GM23338 (cell line): ENCODE measurements around the gene ZNF438. TPM values are rescaled to one million over a fixed set of nuclear protein-coding genes. Genes with fewer than 3 reads are reported as not detected.
"Not testable (repeated sequence)": the region's sequence is repeated elsewhere in the genome, so short reads cannot be mapped to it uniquely, and the experiment has no call there.

ENCODE experiments used
- ATAC-seq: fragments of 200-7000 bp; cut with Tn5 transposase; 3 replicates; pipeline ENCODE4 v1.9.1; 2020
- DNase-seq: peaks from one replicate; pipeline ENCODE4 v3.0.0-alpha.2; 2015; ENCODE audit warnings: low spot score
- H2AFZ ChIP-seq: fragments of 200-600 bp; sonication (generic); 2 replicates; pipeline ENCODE4 v1.8.0; 2016; ENCODE audit warnings: antibody characterized with exemption, mild to moderate bottlenecking, moderate library complexity
- H3F3A ChIP-seq: fragments of 200-600 bp; sonication (generic); replicated peaks from 2 replicates; pipeline ENCODE4 v1.8.0; 2017; ENCODE audit warnings: antibody characterized with exemption, mixed run types, low read depth
- H3K27ac ChIP-seq: fragments of 200-600 bp; sonication (generic); 2 replicates; pipeline ENCODE4 v1.6.1; 2016; ENCODE audit warnings: low read depth
- H3K27me3 ChIP-seq: fragments of 200-600 bp; sonication (generic); 2 replicates; pipeline ENCODE4 v1.8.0; 2016; ENCODE audit warnings: mild to moderate bottlenecking, mixed run types, moderate library complexity; ENCODE audit not compliant: insufficient read depth
- H3K36me3 ChIP-seq: fragments of 200-600 bp; sonication (generic); 2 replicates; pipeline ENCODE4 v1.8.0; 2016; ENCODE audit warnings: mild to moderate bottlenecking; ENCODE audit not compliant: insufficient read depth
- H3K4me1 ChIP-seq: fragments of 200-600 bp; sonication (generic); 2 replicates; pipeline ENCODE4 v1.8.0; 2016; ENCODE audit warnings: mild to moderate bottlenecking, moderate library complexity; ENCODE audit not compliant: insufficient read depth
- H3K4me2 ChIP-seq: fragments of 200-600 bp; sonication (generic); 2 replicates; pipeline ENCODE4 v1.7.1; 2017; ENCODE audit warnings: mixed run types
- H3K4me3 ChIP-seq: fragments of 200-600 bp; sonication (generic); 2 replicates; pipeline ENCODE4 v1.6.1; 2016; ENCODE audit warnings: mixed run types
- H3K79me2 ChIP-seq: fragments of 200-600 bp; sonication (generic); replicated peaks from 2 replicates; pipeline ENCODE4 v1.8.0; 2017; ENCODE audit warnings: mild to moderate bottlenecking; ENCODE audit not compliant: insufficient read depth
- H3K9me2 ChIP-seq: fragments of 200-600 bp; sonication (generic); 2 replicates; pipeline ENCODE4 v1.8.0; 2017; ENCODE audit not compliant: insufficient read depth
- H4K20me1 ChIP-seq: fragments of 200-600 bp; sonication (generic); replicated peaks from 2 replicates; pipeline ENCODE4 v1.8.0; 2017; ENCODE audit warnings: mild to moderate bottlenecking; ENCODE audit not compliant: insufficient read depth
- H3K27ac Mint-ChIP-seq: 2 replicates; pipeline ENCODE4 v1.8.0; 2020; ENCODE audit warnings: inconsistent platforms, mild to moderate bottlenecking, moderate library complexity, mixed read lengths
- H3K27me3 Mint-ChIP-seq: 3 replicates; pipeline ENCODE4 v1.8.0; 2022; ENCODE audit warnings: low read depth, mild to moderate bottlenecking, moderate library complexity, mixed read lengths, inconsistent platforms; ENCODE audit not compliant: insufficient read depth, poor library complexity
- H3K36me3 Mint-ChIP-seq: 3 replicates; pipeline ENCODE4 v1.8.0; 2021; ENCODE audit warnings: low read depth, mild to moderate bottlenecking, inconsistent platforms, moderate library complexity, mixed read lengths
- H3K4me1 Mint-ChIP-seq: 3 replicates; pipeline ENCODE4 v1.8.0; 2020; ENCODE audit warnings: mild to moderate bottlenecking, inconsistent platforms, mixed read lengths
- H3K4me3 Mint-ChIP-seq: 3 replicates; pipeline ENCODE4 v1.8.0; 2021; ENCODE audit warnings: moderate library complexity, mild to moderate bottlenecking, inconsistent platforms, mixed read lengths
- H3K9me3 Mint-ChIP-seq: 3 replicates; pipeline ENCODE4 v1.8.0; 2020; ENCODE audit warnings: moderate library complexity, mild to moderate bottlenecking, inconsistent platforms, mixed read lengths
- CREB1 ChIP-seq: fragments of 250-450 bp; sonication (Bioruptor Pico); IDR thresholded peaks from 2 replicates; pipeline ENCODE4 v1.5.0; 2020; ENCODE audit warnings: low read depth, mild to moderate bottlenecking, moderate library complexity
- EZH2 ChIP-seq: fragments of 200-600 bp; sonication (generic); IDR thresholded peaks from one replicate; pipeline ENCODE4 v1.8.0; 2017; ENCODE audit warnings: antibody characterized with exemption, mild to moderate bottlenecking, low read depth; ENCODE audit not compliant: unreplicated experiment
- EZH2phosphoT487 ChIP-seq: fragments of 200-600 bp; sonication (generic); IDR thresholded peaks from one replicate; pipeline ENCODE4 v1.8.1; 2018; ENCODE audit warnings: antibody characterized with exemption; ENCODE audit not compliant: unreplicated experiment
- JUNB ChIP-seq: IDR thresholded peaks from one replicate; pipeline ENCODE4 v1.6.1; 2016; ENCODE audit warnings: antibody characterized with exemption; ENCODE audit not compliant: unreplicated experiment
- ZNF114 ChIP-seq: fragments of 250-450 bp; sonication (Bioruptor Pico); IDR thresholded peaks from 2 replicates; pipeline ENCODE4 v1.5.0; 2020; ENCODE audit warnings: mild to moderate bottlenecking, moderate library complexity
- ZNF331 ChIP-seq: fragments of 250-450 bp; sonication (Bioruptor Pico); IDR thresholded peaks from 2 replicates; pipeline ENCODE4 v1.5.0; 2020; ENCODE audit warnings: low read depth, mild to moderate bottlenecking, moderate library complexity
- polyA plus RNA-seq: library from polyadenylated mRNA; unstranded; fragments of >200 nt; fragmentation: Nextera tagmentation; extraction: Ambion mirVana; gene quantifications from 2 replicates; pipeline ENCODE4 v1.2.1, GENCODE V29; 2016
- total RNA-seq: library from RNA; depleted of rRNA; stranded (reverse); fragments of >200 nt; shearing (Covaris generic); gene quantifications from 2 replicates; pipeline ENCODE4 v1.2.3, GENCODE V29; 2014
- TF ChIP-seq, protein P1 (sequence below): IDR thresholded peaks from 2 replicates; pipeline ENCODE4 v1.6.1; 2016; ENCODE audit warnings: antibody characterized with exemption
- TF ChIP-seq, protein P2 (sequence below): fragments of 250-450 bp; sonication (Bioruptor Pico); IDR thresholded peaks from 2 replicates; pipeline ENCODE4 v1.5.0; 2020; ENCODE audit warnings: mild to moderate bottlenecking, moderate library complexity

ZNF438 gene
- total and polyA plus RNA-seq, 2 experiments from 2014 or later = 0.91 to 0.94 TPM

DNA sequence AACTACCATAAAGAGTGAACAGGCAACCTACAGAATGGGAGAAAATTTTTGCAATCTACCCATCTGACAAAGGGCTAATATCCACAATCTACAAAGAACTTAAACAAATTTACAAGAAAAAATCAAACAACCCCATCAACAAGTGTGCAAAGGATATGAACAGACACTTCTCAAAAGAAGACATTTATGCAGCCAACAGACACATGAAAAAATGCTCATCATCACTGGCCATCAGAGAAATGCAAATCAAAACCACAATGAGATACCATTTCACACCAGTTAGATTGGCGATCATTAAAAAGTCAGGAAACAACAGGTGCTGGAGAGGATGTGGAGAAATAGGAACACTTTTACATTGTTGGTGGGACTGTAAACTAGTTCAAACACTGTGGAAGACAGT lies 5.4 kb downstream of the ZNF438 start:
- H3K4me1 Mint-ChIP-seq = peaks cover 23% of the 10 kb centered on the region
- DNase-seq = not testable (repeated sequence)

DNA sequence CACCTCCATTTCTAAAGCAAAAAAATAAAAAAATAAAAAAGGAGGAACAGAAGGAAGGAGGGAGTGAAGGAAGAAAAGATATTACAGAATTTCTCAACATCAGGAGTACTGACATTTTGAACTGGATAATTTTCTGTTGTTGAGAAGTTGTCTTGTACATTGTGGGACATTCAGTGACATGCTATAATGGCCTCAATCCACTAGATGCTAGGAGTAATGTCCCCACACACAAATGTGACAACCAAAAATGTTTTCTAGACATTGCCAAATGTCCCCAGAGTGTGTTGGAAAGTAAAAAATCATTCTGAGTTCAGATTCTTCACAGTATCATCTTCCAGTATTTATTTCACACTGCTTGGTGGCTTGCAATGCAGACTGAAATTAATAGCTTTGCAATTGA lies 6.5 kb downstream of the ZNF438 start:
- Histone ChIP-seq H2AFZ (no peak overlapping the region), H3K4me2 (no peak overlapping the region), H3K9me2 (no peaks in the 10 kb centered on the region), H3K4me1 (peaks cover 4% of the 10 kb centered on the region), H3K27me3 (0 out of 2 replicates have a peak, but pooled peaks cover under 1% of the 10 kb centered on the region), H4K20me1 (no peaks in the 10 kb centered on the region), H3K27ac (no peak overlapping the region), H3K4me3 (no peak overlapping the region), H3F3A (no peaks in the 10 kb centered on the region), H3K79me2 (no peaks in the 10 kb centered on the region), H3K36me3 (no peaks in the 10 kb centered on the region)
- no peak for ATAC-seq
- Mint-ChIP-seq H3K27me3 (peaks cover 6% of the 10 kb centered on the region), H3K27ac (no peak overlapping the region), H3K4me1 (peaks cover 17% of the 10 kb centered on the region), H3K36me3 (no peaks in the 10 kb centered on the region), H3K4me3 (no peak overlapping the region), H3K9me3 (no peaks in the 10 kb centered on the region)
- TF ChIP-seq CREB1 (CRISPR knock-in tag) (no peak), EZH2 (no peak), EZH2phosphoT487 (no peak)
- TF ChIP-seq, protein P1, sequence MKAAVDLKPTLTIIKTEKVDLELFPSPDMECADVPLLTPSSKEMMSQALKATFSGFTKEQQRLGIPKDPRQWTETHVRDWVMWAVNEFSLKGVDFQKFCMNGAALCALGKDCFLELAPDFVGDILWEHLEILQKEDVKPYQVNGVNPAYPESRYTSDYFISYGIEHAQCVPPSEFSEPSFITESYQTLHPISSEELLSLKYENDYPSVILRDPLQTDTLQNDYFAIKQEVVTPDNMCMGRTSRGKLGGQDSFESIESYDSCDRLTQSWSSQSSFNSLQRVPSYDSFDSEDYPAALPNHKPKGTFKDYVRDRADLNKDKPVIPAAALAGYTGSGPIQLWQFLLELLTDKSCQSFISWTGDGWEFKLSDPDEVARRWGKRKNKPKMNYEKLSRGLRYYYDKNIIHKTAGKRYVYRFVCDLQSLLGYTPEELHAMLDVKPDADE = no peak
- no peak for DNase-seq

More for the DNA sequence above, 5.4 kb downstream of the ZNF438 start:
- H2AFZ ChIP-seq, H3K4me2 ChIP-seq, H3K36me3 Mint-ChIP-seq, H3K9me2 ChIP-seq, H3K27ac Mint-ChIP-seq, H3K4me3 Mint-ChIP-seq, H3K79me2 ChIP-seq, H3K4me3 ChIP-seq, ATAC-seq, H3F3A ChIP-seq, H4K20me1 ChIP-seq, H3K9me3 Mint-ChIP-seq, H3K36me3 ChIP-seq, H3K27ac ChIP-seq: not testable (repeated sequence)
- Histone ChIP-seq H3K27me3 (peaks cover 12% of the 10 kb centered on the region), H3K4me1 (peaks cover 10% of the 10 kb centered on the region)
- peaks cover 13% of the 10 kb centered on the region for H3K27me3 Mint-ChIP-seq

DNA sequence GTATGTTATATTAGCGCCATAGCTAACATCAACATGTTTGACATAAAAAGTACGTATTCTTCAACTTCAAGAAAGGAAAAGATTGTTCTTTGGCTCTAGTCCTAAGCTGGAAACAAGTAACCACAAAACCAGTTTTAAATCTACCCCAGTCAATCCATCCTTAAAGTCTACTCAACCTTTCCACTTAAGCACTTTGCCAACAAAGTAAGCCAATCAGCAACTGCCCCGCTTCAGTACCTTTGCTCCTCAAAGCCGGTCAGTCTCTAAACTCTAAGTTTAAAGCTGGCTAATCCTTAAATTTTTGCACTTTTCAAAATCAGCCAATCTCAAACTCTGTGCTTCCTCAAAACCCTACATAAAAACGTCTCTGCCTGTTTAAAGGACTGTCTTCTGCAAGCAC lies 8.1 kb downstream of the ZNF438 start:
- Histone ChIP-seq H4K20me1 (no peaks in the 10 kb centered on the region), H3K4me2 (no peak overlapping the region), H3K79me2 (no peaks in the 10 kb centered on the region), H3K27me3 (no peaks in the 10 kb centered on the region), H3K27ac (no peak overlapping the region), H3K4me3 (no peak overlapping the region), H3K36me3 (no peaks in the 10 kb centered on the region), H3F3A (no peaks in the 10 kb centered on the region), H3K4me1 (peaks cover 13% of the 10 kb centered on the region; the same call in 1 of the 2 replicates), H2AFZ (no peak overlapping the region), H3K9me2 (no peaks in the 10 kb centered on the region)
- Mint-ChIP-seq H3K4me3 (no peak overlapping the region), H3K36me3 (no peaks in the 10 kb centered on the region), H3K27me3 (peaks cover 2% of the 10 kb centered on the region), H3K27ac (no peak overlapping the region), H3K9me3 (no peaks in the 10 kb centered on the region), H3K4me1 (peaks cover 16% of the 10 kb centered on the region)
- no peak for ATAC-seq
- DNase-seq = no peak
- TF ChIP-seq, protein P2, sequence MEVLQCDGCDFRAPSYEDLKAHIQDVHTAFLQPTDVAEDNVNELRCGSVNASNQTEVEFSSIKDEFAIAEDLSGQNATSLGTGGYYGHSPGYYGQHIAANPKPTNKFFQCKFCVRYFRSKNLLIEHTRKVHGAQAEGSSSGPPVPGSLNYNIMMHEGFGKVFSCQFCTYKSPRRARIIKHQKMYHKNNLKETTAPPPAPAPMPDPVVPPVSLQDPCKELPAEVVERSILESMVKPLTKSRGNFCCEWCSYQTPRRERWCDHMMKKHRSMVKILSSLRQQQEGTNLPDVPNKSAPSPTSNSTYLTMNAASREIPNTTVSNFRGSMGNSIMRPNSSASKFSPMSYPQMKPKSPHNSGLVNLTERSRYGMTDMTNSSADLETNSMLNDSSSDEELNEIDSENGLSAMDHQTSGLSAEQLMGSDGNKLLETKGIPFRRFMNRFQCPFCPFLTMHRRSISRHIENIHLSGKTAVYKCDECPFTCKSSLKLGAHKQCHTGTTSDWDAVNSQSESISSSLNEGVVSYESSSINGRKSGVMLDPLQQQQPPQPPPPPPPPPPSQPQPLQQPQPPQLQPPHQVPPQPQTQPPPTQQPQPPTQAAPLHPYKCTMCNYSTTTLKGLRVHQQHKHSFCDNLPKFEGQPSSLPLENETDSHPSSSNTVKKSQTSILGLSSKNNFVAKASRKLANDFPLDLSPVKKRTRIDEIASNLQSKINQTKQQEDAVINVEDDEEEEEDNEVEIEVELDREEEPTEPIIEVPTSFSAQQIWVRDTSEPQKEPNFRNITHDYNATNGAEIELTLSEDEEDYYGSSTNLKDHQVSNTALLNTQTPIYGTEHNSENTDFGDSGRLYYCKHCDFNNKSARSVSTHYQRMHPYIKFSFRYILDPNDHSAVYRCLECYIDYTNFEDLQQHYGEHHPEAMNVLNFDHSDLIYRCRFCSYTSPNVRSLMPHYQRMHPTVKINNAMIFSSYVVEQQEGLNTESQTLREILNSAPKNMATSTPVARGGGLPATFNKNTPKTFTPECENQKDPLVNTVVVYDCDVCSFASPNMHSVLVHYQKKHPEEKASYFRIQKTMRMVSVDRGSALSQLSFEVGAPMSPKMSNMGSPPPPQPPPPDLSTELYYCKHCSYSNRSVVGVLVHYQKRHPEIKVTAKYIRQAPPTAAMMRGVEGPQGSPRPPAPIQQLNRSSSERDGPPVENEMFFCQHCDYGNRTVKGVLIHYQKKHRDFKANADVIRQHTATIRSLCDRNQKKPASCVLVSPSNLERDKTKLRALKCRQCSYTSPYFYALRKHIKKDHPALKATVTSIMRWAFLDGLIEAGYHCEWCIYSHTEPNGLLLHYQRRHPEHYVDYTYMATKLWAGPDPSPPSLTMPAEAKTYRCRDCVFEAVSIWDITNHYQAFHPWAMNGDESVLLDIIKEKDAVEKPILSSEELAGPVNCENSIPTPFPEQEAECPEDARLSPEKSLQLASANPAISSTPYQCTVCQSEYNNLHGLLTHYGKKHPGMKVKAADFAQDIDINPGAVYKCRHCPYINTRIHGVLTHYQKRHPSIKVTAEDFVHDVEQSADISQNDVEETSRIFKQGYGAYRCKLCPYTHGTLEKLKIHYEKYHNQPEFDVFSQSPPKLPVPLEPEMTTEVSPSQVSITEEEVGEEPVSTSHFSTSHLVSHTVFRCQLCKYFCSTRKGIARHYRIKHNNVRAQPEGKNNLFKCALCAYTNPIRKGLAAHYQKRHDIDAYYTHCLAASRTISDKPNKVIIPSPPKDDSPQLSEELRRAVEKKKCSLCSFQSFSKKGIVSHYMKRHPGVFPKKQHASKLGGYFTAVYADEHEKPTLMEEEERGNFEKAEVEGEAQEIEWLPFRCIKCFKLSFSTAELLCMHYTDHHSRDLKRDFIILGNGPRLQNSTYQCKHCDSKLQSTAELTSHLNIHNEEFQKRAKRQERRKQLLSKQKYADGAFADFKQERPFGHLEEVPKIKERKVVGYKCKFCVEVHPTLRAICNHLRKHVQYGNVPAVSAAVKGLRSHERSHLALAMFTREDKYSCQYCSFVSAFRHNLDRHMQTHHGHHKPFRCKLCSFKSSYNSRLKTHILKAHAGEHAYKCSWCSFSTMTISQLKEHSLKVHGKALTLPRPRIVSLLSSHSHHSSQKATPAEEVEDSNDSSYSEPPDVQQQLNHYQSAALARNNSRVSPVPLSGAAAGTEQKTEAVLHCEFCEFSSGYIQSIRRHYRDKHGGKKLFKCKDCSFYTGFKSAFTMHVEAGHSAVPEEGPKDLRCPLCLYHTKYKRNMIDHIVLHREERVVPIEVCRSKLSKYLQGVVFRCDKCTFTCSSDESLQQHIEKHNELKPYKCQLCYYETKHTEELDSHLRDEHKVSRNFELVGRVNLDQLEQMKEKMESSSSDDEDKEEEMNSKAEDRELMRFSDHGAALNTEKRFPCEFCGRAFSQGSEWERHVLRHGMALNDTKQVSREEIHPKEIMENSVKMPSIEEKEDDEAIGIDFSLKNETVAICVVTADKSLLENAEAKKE = no peak
- TF ChIP-seq EZH2phosphoT487 (no peak), JUNB (no peak), ZNF114 (no peak), ZNF331 (CRISPR knock-in tag) (no peak)
- TF ChIP-seq, protein P1 = no peak
